Caco-2 (cell line): Measurements from ENCODE around the gene MAST2. TPM values are rescaled to one million over a fixed set of nuclear protein-coding genes. Genes with fewer than 3 reads are reported as not detected.

ENCODE experiments used
- BruUV-seq: library from RNA; stranded (reverse); fragments of 400-500 nt; replicated peaks from 2 replicates; lab custom pipeline; 2021; lab: Mats Ljungman, UMichigan
- CTCF ChIA-PET: fragments of 300-600 bp; sonication (Branson Sonifier 250); formaldehyde crosslinking; loops from one replicate; lab custom pipeline; 2022; ENCODE audit warnings: antibody characterized with exemption; lab: Charles Lee
- POLR2A ChIA-PET: fragments of 300-600 bp; sonication (Branson Sonifier 250); formaldehyde crosslinking; loops from one replicate; lab custom pipeline; 2022; ENCODE audit warnings: antibody characterized with exemption; lab: Charles Lee
- DNase-seq, 2 experiments: peaks; one replicate each; pipeline versions ENCODE4 v3.0.0 to v3.0.0-alpha.2; 2020 to 2022
- H3K27me3 ChIP-seq: replicated peaks from 2 replicates; pipeline ENCODE4 v1.6.0; 2011; ENCODE audit warnings: low read length; ENCODE audit not compliant: control insufficient read depth, insufficient read depth
- H3K36me3 ChIP-seq: 2 replicates; pipeline ENCODE4 v1.5.1; 2011; ENCODE audit warnings: low read length; ENCODE audit not compliant: control insufficient read depth, insufficient read depth
- H3K4me1 ChIP-seq: fragments of 250-450 bp; sonication (Bioruptor Pico); 2 replicates; pipeline ENCODE4 v1.5.1; 2020; ENCODE audit warnings: mild to moderate bottlenecking
- H3K4me3 ChIP-seq: 2 replicates; pipeline ENCODE4 v1.5.1; 2011; ENCODE audit warnings: low read depth, mild to moderate bottlenecking, control low read depth, low read length
- H3K9me3 ChIP-seq: fragments of 250-450 bp; sonication (Bioruptor Pico); 2 replicates; pipeline ENCODE4 v1.5.1; 2020; ENCODE audit warnings: mild to moderate bottlenecking, moderate library complexity
- H3K27ac Mint-ChIP-seq: one replicate; pipeline ENCODE4 v1.8.0; 2022; ENCODE audit warnings: mixed read lengths; ENCODE audit not compliant: unreplicated experiment
- H3K27me3 Mint-ChIP-seq: one replicate; pipeline ENCODE4 v1.8.0; 2022; ENCODE audit warnings: mixed read lengths; ENCODE audit not compliant: insufficient read depth, unreplicated experiment
- H3K36me3 Mint-ChIP-seq: one replicate; pipeline ENCODE4 v1.8.0; 2022; ENCODE audit warnings: mild to moderate bottlenecking, mixed read lengths; ENCODE audit not compliant: insufficient read depth, unreplicated experiment
- H3K4me1 Mint-ChIP-seq: one replicate; pipeline ENCODE4 v1.8.0; 2022; ENCODE audit warnings: low read depth, mixed read lengths; ENCODE audit not compliant: unreplicated experiment
- H3K4me3 Mint-ChIP-seq: one replicate; pipeline ENCODE4 v1.8.0; 2022; ENCODE audit warnings: mild to moderate bottlenecking, moderate library complexity, mixed read lengths; ENCODE audit not compliant: unreplicated experiment
- H3K9me3 Mint-ChIP-seq: one replicate; pipeline ENCODE4 v1.8.0; 2022; ENCODE audit warnings: mixed read lengths; ENCODE audit not compliant: unreplicated experiment
- CTCF ChIP-seq, 2 experiments: fragments of 200-600 bp in 1 of 2; IDR thresholded peaks; 1 replicate in 1 of 2; 2 replicates in 1 of 2; pipeline versions ENCODE4 v1.5.1 to v1.8.0; 2011 to 2022; ENCODE audit warnings: antibody characterized with exemption in 1 of 2, control low read depth in 1 of 2, inconsistent platforms in 1 of 2, low read depth in 1 of 2, low read length in 1 of 2, mild to moderate bottlenecking in 1 of 2, moderate library complexity in 1 of 2; ENCODE audit not compliant: insufficient read depth in 1 of 2, severe bottlenecking in 1 of 2, unreplicated experiment in 1 of 2
- intact Hi-C: fragments of 100-400 bp; cut with micrococcal nuclease; formaldehyde crosslinking; loops from one replicate; pipeline ENCODE4 v1.10.0; 2022; ENCODE audit not compliant: unreplicated experiment
- total RNA-seq: library from RNA; stranded (reverse); gene quantifications from 2 replicates; pipeline ENCODE4 v1.2.3, GENCODE V29; 2022

Gene MAST2
- total RNA-seq, 1 experiment from 2014 or later: 43.3 TPM

- H3K27me3 ChIP-seq: no peaks in the 10 kb centered on the region
- intact Hi-C loops: no loop called here
- no peak for TF ChIP-seq CTCF (IDR thresholded peaks at IDR 0.05; ENCODE audit: insufficient read depth in 1 of 2, low read depth in 1 of 2, low read length in 1 of 2, severe bottlenecking in 1 of 2, unreplicated experiment in 1 of 2)
- Mint-ChIP-seq H3K4me1 (peaks cover 16% of the 10 kb centered on the region), H3K27me3 (no peaks in the 10 kb centered on the region), H3K27ac (peak overlapping the region; percentile 24), H3K9me3 (no peaks in the 10 kb centered on the region), H3K36me3 (peaks cover 4% of the 10 kb centered on the region), H3K4me3 (no peak overlapping the region)
- no peak for DNase-seq
- no peaks in the 10 kb centered on the region for H3K36me3 ChIP-seq
- ChIA-PET POLR2A (no interaction called here), CTCF (no interaction called here)
- 0 out of 2 replicates have a peak, but pooled peaks cover 6% of the 10 kb centered on the region for H3K4me1 ChIP-seq
- H3K9me3 ChIP-seq: no peaks in the 10 kb centered on the region
- no peak overlapping the region for H3K4me3 ChIP-seq
- BruUV-seq: no TSS peak
These were observed 150.8 kb downstream of the MAST2 start for GRCh38 chr1:45953934-45954847.

- Mint-ChIP-seq H3K4me3 (no peak overlapping the region), H3K9me3 (no peaks in the 10 kb centered on the region), H3K27me3 (no peaks in the 10 kb centered on the region), H3K27ac (no peak overlapping the region), H3K36me3 (peaks cover 7% of the 10 kb centered on the region), H3K4me1 (peaks cover 16% of the 10 kb centered on the region)
- no peaks in the 10 kb centered on the region for H3K36me3 ChIP-seq
- DNase-seq: no peak
- intact Hi-C loops: no loop called here
- 0 out of 2 replicates have a peak, but pooled peaks cover 6% of the 10 kb centered on the region for H3K4me1 ChIP-seq
- CTCF ChIA-PET: no interaction called here
- no peak for TF ChIP-seq CTCF (IDR thresholded peaks at IDR 0.05; ENCODE audit: insufficient read depth in 1 of 2, low read depth in 1 of 2, low read length in 1 of 2, severe bottlenecking in 1 of 2, unreplicated experiment in 1 of 2)
- no TSS peak for BruUV-seq
- no peaks in the 10 kb centered on the region for H3K27me3 ChIP-seq
- H3K4me3 ChIP-seq: no peak overlapping the region
- POLR2A ChIA-PET: no interaction called here
- no peaks in the 10 kb centered on the region for H3K9me3 ChIP-seq
These were observed 154.3 kb downstream of the MAST2 start for GRCh38 chr1:45957684-45958083.

- H3K4me1 ChIP-seq: 0 out of 2 replicates have a peak, but pooled peaks cover 6% of the 10 kb centered on the region
- peaks cover 13% of the 10 kb centered on the region for H3K4me1 Mint-ChIP-seq
- intact Hi-C loops: no loop called here
- H3K27me3 ChIP-seq: no peaks in the 10 kb centered on the region
- CTCF ChIA-PET: no interaction called here
- no peaks in the 10 kb centered on the region for H3K9me3 ChIP-seq
- H3K4me3 Mint-ChIP-seq: no peak overlapping the region
- H3K27me3 Mint-ChIP-seq: no peaks in the 10 kb centered on the region
- no peak overlapping the region for H3K4me3 ChIP-seq
- no peak overlapping the region for H3K27ac Mint-ChIP-seq
- DNase-seq: no peak
- peaks cover 7% of the 10 kb centered on the region for H3K36me3 Mint-ChIP-seq
- POLR2A ChIA-PET: no interaction called here
- no peaks in the 10 kb centered on the region for H3K9me3 Mint-ChIP-seq
- H3K36me3 ChIP-seq: no peaks in the 10 kb centered on the region
- no TSS peak for BruUV-seq
- TF ChIP-seq CTCF (IDR thresholded peaks at IDR 0.05; ENCODE audit: insufficient read depth in 1 of 2, low read depth in 1 of 2, low read length in 1 of 2, severe bottlenecking in 1 of 2, unreplicated experiment in 1 of 2): no peak
These were observed 154.9 kb downstream of the MAST2 start for GRCh38 chr1:45958317-45958716.
